Tibial artery (tissue), 4 donors: ENCODE data around the gene COX14.

Experiments
- DNase-seq, 2 donors: peaks; one replicate each; pipeline ENCODE4 v3.0.0-alpha.2; 2019
- H3K27ac ChIP-seq, 2 donors: fragments of 200-600 bp; sonication (generic) in 1 of 2; 1 replicate in 1 of 2; 2 replicates in 1 of 2; pipeline ENCODE4 v1.5.1; 2018 to 2019; ENCODE audit warnings: mild to moderate bottlenecking in 1 of 2
- H3K27me3 ChIP-seq, 2 donors: fragments of 200-600 bp; sonication (generic) in 1 of 2; one replicate each; pipeline versions ENCODE4 v1.5.1 to v1.6.0; 2016 to 2019
- H3K36me3 ChIP-seq, 3 donors: fragments of 200-600 bp; sonication (generic) in 2 of 3; one replicate each; pipeline ENCODE4 v1.5.1; 2016 to 2019; ENCODE audit warnings: mild to moderate bottlenecking in 2 of 3
- H3K4me1 ChIP-seq, 4 donors: fragments of 200-600 bp; sonication (generic) in 2 of 4; 1 replicate in 3 of 4; 2 replicates in 1 of 4; pipeline ENCODE4 v1.5.1; 2016 to 2019
- H3K4me3 ChIP-seq, 2 donors: fragments of 200-600 bp; sonication (generic) in 1 of 2; 1 replicate in 1 of 2; 2 replicates in 1 of 2; pipeline ENCODE4 v1.5.1; 2018 to 2019; ENCODE audit warnings: mild to moderate bottlenecking in 2 of 2
- H3K9me3 ChIP-seq, 3 donors: fragments of 200-600 bp; sonication (generic) in 1 of 3; one replicate each; pipeline ENCODE4 v1.5.1; 2016 to 2019
- CTCF ChIP-seq, 2 experiments: fragments of 200-600 bp in 1 of 2; fragments of 450-650 bp in 1 of 2; IDR thresholded peaks; one replicate each; pipeline ENCODE4 v1.5.1; 2017 to 2019; ENCODE audit warnings: antibody characterized with exemption in 2 of 2, mild to moderate bottlenecking in 1 of 2, moderate library complexity in 1 of 2
- intact Hi-C: fragments of 100-400 bp; cut with DNase I; formaldehyde crosslinking; loops from one replicate; pipeline ENCODE4 v1.15.0; 2023; ENCODE audit warnings: low total_unique reads

The COX14 gene

GRCh38 chr12:50085615-50086072 lies 26.4 kb upstream of the COX14 start:
- no peak for DNase-seq
- Histone ChIP-seq H3K4me3 (peak overlapping the region; percentile 73 to 87), H3K27me3 (no peaks in the 10 kb centered on the region), H3K4me1 (peaks cover 0 to 25% (median 16%) of the 10 kb centered on the region in 4 donors), H3K9me3 (no peaks in the 10 kb centered on the region), H3K27ac (peak overlapping the region; percentile 91 to 95), H3K36me3 (peaks cover 27 to 41% (median 40%) of the 10 kb centered on the region in 3 donors)
- no peak for TF ChIP-seq CTCF (IDR thresholded peaks at IDR 0.05)
- intact Hi-C loops: loop anchor here (2.0 kb wide), 1 partner anchor 25 kb away; no protein-coding TSS in a partner anchor

GRCh38 chr12:50086148-50086547 lies 25.9 kb upstream of the COX14 start:
- no peaks in the 10 kb centered on the region for H3K9me3 ChIP-seq
- intact Hi-C loops: no loop called here
- DNase-seq: no peak
- peak overlapping the region; percentile 91 to 95 for H3K27ac ChIP-seq
- H3K4me3 ChIP-seq: peak overlapping the region; percentile 73 to 87
- TF ChIP-seq CTCF (IDR thresholded peaks at IDR 0.05): no peak
- peaks cover 31 to 46% (median 45%) of the 10 kb centered on the region in 3 donors for H3K36me3 ChIP-seq
- H3K4me1 ChIP-seq: peaks cover 0 to 20% (median 16%) of the 10 kb centered on the region in 4 donors
- H3K27me3 ChIP-seq: no peaks in the 10 kb centered on the region

GRCh38 chr12:50087151-50087550 lies 24.9 kb upstream of the COX14 start:
- H3K4me1 ChIP-seq: peaks cover 0 to 20% (median 16%) of the 10 kb centered on the region in 4 donors
- H3K4me3 ChIP-seq: no peak overlapping the region
- no peaks in the 10 kb centered on the region for H3K27me3 ChIP-seq
- H3K36me3 ChIP-seq: peaks cover 40 to 56% (median 53%) of the 10 kb centered on the region in 3 donors
- DNase-seq: no peak
- no peak overlapping the region for H3K27ac ChIP-seq
- no peak for TF ChIP-seq CTCF (IDR thresholded peaks at IDR 0.05)
- no peaks in the 10 kb centered on the region for H3K9me3 ChIP-seq
- intact Hi-C loops: no loop called here

- H3K27me3 ChIP-seq: no peaks in the 10 kb centered on the region
- no peak for DNase-seq
- no peak for TF ChIP-seq CTCF (IDR thresholded peaks at IDR 0.05)
- H3K27ac ChIP-seq: no peak overlapping the region
- intact Hi-C loops: no loop called here
- peaks cover 49 to 65% (median 62%) of the 10 kb centered on the region in 3 donors for H3K36me3 ChIP-seq
- H3K4me1 ChIP-seq: peaks cover 0 to 20% (median 16%) of the 10 kb centered on the region in 4 donors
- no peak overlapping the region for H3K4me3 ChIP-seq
- no peaks in the 10 kb centered on the region for H3K9me3 ChIP-seq
Observed at GRCh38 chr12:50087995-50088394, 24.0 kb upstream of the COX14 start.

GRCh38 chr12:50088577-50089335 lies 23.3 kb upstream of the COX14 start:
- Histone ChIP-seq H3K27ac (no peak overlapping the region), H3K27me3 (no peaks in the 10 kb centered on the region), H3K4me1 (peaks cover 0 to 20% (median 16%) of the 10 kb centered on the region in 4 donors), H3K9me3 (no peaks in the 10 kb centered on the region), H3K4me3 (no peak overlapping the region), H3K36me3 (peaks cover 55 to 72% (median 69%) of the 10 kb centered on the region in 3 donors)
- TF ChIP-seq CTCF (IDR thresholded peaks at IDR 0.05): peak; percentile 65 to 74
- no peak for DNase-seq
- intact Hi-C loops: no loop called here
